GM23248 (cell line): ENCODE results near the gene ZNF212.

Experiments used
- EZH2 ChIP-seq: fragments of 200-600 bp; sonication (generic); IDR thresholded peaks from 2 replicates; pipeline ENCODE4 v1.6.1; 2018; ENCODE audit warnings: antibody characterized with exemption, mild to moderate bottlenecking; ENCODE audit not compliant: insufficient read depth, poor library complexity, severe bottlenecking
- EZH2phosphoT487 ChIP-seq: fragments of 200-600 bp; sonication (generic); IDR thresholded peaks from 2 replicates; pipeline ENCODE4 v1.6.1; 2018; ENCODE audit warnings: antibody characterized with exemption, moderate library complexity, mild to moderate bottlenecking, low read depth; ENCODE audit not compliant: insufficient read depth

GRCh38 chr7:149287622-149288021 is 48.2 kb downstream of the ZNF212 start:
- TF ChIP-seq EZH2phosphoT487 (no peak), EZH2 (no peak)
